DOHH2 (cell line): ENCODE results near the gene TET1.

Experiments used
- EZH2phosphoT487 ChIP-seq: fragments of 200-600 bp; sonication (generic); IDR thresholded peaks from 2 replicates; pipeline ENCODE4 v1.6.1; 2017; ENCODE audit warnings: borderline replicate concordance, mild to moderate bottlenecking, antibody characterized with exemption, low read length, moderate library complexity, mixed read lengths
- TF ChIP-seq, protein P1 (sequence below): fragments of 200-600 bp; sonication (generic); IDR thresholded peaks from one replicate; pipeline ENCODE4 v1.5.1; 2014; ENCODE audit warnings: antibody characterized with exemption, mild to moderate bottlenecking, low read depth, low read length; ENCODE audit not compliant: poor library complexity, severe bottlenecking

DNA sequence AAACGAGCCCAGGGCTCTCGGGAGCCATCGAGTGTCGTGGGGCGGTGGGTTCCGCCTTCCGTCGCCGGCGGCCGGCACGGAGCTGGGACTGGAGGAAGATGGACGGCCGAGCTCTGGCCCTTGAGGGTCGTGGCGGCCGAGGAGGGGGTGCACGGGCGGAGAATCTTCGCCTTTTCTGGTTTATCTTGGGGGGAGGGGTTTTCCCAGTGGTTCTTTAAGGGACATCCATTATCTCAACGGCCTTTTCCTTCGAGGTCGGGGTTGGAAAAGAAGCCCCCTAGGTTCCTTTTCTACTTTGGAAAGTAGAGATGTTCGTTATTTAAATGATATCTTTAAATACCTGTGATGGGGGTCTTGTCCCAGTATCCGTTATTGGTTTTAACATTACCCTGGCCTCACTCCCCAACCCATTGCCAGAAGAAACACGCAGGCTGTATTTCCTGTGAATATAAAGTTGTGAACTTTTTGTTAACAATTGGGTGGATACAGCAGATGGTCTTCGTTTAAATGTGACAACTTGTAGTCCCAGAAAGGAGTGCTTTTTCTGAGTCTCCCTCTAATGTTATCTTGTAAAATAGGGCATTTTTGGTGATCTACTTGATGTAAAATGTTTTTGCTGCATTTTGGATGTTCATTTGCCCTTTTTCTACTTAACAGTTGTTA lies 161.7 kb downstream of the TET1 start:
- TF ChIP-seq, protein P1, sequence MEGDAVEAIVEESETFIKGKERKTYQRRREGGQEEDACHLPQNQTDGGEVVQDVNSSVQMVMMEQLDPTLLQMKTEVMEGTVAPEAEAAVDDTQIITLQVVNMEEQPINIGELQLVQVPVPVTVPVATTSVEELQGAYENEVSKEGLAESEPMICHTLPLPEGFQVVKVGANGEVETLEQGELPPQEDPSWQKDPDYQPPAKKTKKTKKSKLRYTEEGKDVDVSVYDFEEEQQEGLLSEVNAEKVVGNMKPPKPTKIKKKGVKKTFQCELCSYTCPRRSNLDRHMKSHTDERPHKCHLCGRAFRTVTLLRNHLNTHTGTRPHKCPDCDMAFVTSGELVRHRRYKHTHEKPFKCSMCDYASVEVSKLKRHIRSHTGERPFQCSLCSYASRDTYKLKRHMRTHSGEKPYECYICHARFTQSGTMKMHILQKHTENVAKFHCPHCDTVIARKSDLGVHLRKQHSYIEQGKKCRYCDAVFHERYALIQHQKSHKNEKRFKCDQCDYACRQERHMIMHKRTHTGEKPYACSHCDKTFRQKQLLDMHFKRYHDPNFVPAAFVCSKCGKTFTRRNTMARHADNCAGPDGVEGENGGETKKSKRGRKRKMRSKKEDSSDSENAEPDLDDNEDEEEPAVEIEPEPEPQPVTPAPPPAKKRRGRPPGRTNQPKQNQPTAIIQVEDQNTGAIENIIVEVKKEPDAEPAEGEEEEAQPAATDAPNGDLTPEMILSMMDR, result no peak
- TF ChIP-seq EZH2phosphoT487, result no peak
